NCI-H1694 (cell line): Measurements from ENCODE around the gene IQCE.

Experiments used
- DNase-seq: peaks from one replicate; lab custom pipeline; 2025; lab: John Stamatoyannopoulos, UW

IQCE gene

GRCh38 chr7:2616387-2617324, 57.9 kb downstream of the IQCE start:
- DNase-seq: no peak

GRCh38 chr7:2617325-2617905, 58.6 kb downstream of the IQCE start:
- DNase-seq: no peak

DNA sequence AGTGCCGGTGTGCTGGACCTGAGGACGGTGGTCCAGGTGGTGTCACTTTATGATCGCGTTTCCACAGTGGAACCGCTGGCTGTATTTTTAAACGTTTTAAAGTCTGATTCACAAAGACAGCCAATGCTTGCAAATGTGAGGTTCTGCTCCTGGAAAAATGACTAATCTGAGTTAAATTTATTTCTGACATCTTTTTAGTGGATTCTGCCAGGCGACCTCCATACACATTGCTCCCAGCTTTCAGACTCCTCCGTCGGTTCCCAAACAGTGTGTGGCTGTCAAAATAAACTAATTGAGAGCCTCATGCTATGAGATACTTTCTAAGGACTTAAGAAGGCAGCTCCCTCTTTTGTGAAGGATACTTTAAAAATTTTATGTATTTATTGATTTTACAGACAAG, 60.3 kb downstream of the IQCE start:
- no peak for DNase-seq

DNA sequence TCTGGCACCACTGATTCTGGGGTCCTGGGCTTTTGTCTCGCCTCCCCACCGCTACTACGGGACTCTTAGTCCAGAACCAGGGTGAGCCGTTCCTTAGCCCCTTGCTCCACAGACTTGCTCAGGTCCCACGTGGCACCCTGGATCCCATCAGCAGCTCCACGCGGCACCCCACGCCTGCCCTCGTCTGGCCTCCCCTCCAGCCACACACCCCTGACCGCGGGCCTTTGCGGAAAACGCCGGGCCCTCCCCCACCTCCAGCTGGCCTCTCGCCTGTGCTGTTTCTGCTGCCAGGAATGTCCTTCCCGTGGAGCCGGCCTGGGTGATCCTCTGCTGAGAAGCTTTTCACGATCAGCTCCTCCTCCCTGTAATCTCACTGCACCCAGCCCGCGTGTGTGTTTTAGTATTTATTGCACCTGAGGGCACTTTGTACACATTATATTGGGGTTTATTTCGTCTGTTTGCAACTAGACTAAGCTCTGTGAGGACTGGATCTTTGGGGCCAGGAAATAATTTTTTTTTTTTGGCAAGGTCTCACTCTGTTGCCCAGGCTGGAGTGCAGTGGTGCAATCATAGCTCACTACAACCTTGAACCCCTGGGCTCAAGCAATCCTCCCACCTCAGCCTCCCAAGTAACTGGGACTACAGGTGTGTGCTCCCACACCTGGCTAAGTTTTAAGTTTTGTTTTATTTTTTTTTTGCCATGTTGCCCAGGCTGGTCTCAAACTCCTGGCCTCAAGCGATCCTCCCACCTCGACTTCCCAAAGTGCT, 62.5 kb downstream of the IQCE start:
- no peak for DNase-seq

DNA sequence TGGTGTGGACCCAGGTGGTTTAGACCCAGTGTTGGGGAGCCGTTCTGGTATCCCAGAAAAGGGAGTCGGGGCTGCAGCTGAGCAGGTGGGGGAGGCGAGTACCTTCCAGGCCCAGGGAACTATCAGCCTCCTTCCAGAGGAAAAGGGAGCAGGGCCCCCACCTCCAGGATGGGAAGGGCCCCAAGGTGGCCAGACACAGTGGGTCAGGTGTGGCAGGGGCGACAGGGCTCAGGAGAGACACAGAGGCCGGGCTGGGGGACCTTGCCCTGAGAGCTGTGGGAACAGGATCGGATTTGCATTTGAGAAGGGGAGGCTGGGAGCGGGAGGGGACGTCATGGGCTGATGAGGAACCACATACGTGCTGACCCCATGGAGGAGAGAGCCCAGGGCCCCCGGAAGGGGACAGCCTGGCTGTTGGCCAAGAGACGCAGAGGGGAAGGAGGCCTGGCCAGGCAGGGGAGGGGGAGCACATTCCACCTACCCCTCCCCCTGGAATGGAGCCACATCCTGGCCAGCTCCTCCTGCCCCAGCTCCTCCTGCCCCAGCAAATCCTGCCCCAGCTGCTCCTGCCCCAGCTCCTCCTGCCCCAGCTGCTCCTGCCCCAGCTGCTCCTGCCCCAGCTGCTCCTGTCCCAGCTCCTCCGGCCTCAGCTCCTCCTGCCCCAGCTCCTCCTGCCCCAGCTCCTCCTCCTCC, 63.3 kb downstream of the IQCE start:
- DNase-seq: peak; percentile 28

DNA sequence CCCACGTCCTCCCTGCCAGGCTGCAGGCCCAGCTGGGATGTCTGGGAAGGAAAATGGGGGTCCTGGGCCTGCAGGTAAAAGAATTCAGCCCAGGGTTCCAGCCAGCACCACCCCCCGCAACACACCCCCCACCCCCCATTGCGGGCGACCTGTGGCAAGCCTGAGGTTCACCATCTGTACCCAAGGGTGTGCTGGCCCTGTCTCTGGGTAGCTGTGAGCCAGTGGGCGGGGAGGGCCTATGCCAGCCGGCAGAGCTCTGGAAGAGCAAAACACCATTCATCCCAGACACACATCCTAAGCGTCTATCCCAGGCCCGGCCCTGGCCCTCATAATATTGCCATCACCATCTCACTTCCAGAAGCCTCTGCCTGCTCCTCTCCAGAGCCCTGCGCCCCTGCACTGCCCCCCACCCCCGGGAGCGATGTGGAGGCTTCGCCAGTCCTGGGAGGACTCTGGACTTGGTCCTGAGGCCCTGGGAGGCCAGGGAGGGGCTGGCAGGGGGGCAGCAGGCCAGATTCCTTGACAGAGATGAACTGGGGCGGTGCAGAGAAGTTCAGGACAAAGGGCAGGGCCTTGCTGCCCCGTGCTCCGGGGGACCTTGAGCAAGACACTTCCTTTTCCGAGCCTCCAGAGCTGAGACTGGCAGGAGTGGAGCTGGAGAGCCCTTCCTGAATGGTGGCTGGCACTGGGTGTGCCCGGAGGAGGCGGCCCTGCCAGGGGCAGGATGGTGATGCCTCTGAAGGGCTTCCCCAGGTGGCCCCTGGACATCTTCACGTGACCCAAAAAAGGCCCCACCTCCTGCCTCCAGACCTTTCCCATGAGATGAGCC, 64.3 kb downstream of the IQCE start:
- peak; percentile 46 for DNase-seq

DNA sequence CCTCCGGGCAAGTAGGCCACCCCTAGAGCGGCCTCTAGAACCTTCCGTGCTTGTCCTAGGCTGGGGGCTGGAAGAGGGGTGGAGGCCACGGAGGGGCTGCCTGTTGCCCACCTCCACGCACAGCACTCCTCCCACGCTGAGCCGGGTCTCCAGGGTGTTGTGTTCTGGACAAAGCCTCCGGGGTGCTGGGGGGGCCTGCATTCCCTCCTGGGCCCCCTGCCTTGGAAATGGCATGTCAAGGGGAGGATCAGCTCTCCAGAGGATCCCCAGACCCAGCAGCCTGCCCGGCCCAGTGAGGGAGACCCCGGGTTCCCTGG, 64.9 kb downstream of the IQCE start:
- no peak for DNase-seq

DNA sequence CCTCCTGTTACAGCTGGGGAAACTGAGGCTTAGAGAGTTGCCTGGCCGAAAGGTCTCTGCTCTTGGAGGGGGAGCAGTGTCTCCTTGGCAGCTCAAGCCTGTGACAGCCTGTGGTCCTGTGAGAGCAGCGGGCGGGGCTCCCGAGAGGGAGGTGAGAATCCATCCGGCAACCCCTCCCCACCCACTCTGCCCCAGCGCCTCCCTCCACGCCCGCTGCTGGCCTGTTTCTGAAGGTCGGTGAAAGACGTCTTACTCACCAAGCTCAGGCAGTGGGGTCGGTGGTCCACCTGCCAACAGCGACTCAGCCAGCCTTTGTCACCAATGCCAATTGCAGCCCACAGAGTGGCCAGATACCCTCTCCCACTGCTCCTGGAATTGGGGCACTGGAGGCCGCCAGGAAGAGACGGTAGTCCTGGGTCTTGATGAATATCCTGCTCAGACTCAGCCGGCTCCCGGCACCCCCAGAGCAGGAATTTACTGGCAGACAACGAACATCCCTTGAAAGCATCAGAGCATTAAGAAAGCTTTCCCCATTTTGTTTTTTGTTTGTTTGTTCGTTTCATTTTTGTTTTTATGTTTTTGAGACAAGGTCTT, 65.6 kb downstream of the IQCE start:
- DNase-seq: no peak

- DNase-seq: no peak
These were observed 67.8 kb downstream of the IQCE start for GRCh38 chr7:2626498-2627117.

- DNase-seq: no peak
These were observed 68.7 kb downstream of the IQCE start for GRCh38 chr7:2627258-2628129.

GRCh38 chr7:2628130-2628482, 69.3 kb downstream of the IQCE start:
- no peak for DNase-seq

DNA sequence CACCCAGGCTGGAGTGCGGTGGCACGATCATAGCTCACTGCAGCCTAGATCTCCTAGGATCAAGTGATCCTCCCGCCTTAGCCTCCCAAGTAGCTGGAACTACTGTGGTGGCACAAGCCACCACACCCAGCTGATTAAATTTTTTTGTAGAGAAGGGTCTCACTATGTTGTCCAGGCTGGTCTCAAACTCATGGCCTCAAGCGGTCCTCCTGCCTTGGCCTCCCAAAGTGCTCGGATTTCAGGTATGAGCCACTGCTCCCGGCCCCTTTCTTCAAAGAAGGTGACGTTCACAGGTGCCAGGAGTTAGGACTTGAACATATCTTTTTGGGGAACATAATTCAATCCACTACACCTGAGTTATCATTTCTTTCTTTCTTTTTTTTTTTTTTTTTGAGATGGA, 70.1 kb downstream of the IQCE start:
- no peak for DNase-seq

DNA sequence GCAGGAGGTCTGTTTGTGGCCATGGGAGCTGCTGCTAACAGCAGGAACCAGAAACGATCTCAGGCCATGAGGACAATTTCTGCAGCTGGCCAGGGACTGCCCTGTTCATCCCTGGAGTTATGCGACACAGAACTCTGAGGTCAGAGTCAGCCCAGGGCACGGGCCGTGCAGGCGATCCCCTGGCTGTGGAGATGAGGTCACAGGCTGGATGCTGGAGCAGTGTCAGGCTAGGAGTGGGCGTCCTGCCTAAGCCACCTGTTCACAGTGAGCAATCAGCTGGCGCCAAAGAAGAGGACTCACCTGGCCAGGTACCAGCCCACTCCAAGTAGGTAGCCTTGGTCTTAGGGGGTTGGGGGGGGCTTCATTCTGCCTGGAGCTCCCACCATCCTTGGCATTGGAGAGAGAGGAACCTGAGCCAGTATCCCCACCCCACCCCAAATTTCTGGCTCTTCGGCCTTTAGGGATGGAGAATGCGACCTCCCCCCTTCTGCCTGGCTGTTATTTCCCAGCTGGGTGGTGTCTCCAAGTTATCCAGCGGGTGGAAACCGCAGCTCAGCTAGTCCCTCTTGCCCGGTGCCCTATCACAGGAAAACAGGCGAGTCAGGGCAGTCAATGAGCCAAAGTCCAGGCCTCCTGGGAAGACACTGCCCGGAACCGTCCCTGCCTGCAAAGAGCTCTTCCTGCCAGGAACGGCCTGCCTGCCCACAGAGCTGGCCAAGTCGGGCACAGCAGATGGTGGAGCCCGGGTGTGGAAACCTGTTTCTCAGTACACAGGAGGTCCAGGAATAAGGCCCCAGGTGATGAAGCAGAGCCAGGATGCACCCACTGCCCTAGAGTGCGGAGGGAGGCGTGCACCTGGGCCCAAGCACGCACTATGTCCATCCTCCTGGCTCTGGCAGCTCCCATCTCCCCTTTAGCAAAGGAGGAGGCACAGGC, 71.2 kb downstream of the IQCE start:
- no peak for DNase-seq

DNA sequence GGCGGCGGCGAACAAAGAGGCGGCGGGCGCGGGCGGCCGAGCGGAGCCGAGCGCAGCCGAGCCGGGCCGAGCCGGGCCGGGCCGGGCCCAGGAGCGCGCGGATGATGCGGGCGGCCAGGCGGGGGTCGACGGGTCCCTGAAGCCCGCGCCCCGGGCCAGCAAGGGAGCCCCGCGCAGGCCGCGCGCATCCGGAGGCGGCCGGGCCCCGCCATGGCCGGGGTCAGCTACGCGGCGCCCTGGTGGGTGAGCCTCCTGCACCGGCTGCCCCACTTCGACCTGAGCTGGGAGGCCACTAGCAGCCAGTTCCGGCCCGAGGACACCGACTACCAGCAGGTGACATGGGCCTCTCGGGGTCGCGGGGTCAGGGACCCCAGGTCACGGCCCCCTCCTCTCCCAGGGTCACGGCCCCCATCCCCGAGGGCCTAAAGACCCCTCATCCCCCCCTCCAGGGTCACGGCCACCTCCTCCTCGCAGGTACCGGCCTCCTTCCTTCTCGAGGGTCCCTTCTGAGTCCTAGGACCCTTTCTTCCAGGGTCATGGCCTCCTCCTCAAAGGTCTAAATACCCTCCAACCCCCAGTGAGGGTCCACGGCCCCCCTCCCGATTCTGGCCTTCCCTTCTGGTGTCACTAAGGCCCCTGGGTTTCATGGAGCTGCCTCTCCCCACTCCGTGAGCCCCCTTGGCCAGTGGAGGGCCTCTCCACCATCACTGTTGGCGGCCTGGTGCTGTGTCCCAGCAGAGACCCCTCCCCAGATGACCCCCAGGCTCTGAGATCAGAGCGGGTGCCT, 73.4 kb downstream of the IQCE start, which contains the start of gene TTYH3:
Gene TTYH3 (plus strand): TSS at position 41 of the 787 bp plus-strand sequence. CDS start 170 bp downstream, at position 211.
- no peak for DNase-seq

- DNase-seq: peak; percentile 72
These were observed 74.2 kb downstream of the IQCE start for GRCh38 chr7:2632733-2633537.

- no peak for DNase-seq
These were observed 74.9 kb downstream of the IQCE start for GRCh38 chr7:2633538-2634266.
